OCI-LY1 (cell line): ENCODE data around the gene TBC1D8B.

ENCODE experiments used
- EZH2 ChIP-seq: fragments of 200-600 bp; sonication (generic), shearing (Covaris generic); IDR thresholded peaks from 2 replicates; pipeline ENCODE4 v1.8.0; 2017; ENCODE audit warnings: borderline replicate concordance, mixed run types, mild to moderate bottlenecking, antibody characterized with exemption, low read length, moderate library complexity, mixed read lengths
- TF ChIP-seq, protein P1 (sequence below): fragments of 200-600 bp; sonication (generic), shearing (Covaris generic); IDR thresholded peaks from 2 replicates; pipeline ENCODE4 v1.5.1; 2017; ENCODE audit warnings: mild to moderate bottlenecking, antibody characterized with exemption, low read length, moderate library complexity, mixed read lengths

DNA sequence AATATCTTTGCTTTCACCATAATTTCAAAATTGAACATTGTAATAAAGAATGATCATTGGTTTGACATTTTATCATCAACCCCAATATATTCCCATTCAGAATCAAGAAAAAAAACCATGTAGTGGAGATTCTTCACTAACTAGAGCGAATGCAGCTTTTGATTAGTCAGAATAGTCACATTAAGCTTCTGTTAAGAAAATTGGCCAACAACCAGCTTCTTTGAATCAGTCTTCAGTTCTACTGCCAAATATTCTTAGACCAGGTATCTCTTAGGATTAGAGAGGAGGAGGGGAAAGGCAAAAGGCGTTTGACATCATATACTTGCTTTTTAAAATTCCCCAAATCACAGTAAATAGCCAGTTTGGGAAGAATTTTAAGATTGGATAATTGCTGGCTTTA is 22.2 kb upstream of the TBC1D8B start:
- TF ChIP-seq, protein P1, sequence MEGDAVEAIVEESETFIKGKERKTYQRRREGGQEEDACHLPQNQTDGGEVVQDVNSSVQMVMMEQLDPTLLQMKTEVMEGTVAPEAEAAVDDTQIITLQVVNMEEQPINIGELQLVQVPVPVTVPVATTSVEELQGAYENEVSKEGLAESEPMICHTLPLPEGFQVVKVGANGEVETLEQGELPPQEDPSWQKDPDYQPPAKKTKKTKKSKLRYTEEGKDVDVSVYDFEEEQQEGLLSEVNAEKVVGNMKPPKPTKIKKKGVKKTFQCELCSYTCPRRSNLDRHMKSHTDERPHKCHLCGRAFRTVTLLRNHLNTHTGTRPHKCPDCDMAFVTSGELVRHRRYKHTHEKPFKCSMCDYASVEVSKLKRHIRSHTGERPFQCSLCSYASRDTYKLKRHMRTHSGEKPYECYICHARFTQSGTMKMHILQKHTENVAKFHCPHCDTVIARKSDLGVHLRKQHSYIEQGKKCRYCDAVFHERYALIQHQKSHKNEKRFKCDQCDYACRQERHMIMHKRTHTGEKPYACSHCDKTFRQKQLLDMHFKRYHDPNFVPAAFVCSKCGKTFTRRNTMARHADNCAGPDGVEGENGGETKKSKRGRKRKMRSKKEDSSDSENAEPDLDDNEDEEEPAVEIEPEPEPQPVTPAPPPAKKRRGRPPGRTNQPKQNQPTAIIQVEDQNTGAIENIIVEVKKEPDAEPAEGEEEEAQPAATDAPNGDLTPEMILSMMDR = no peak
- no peak for TF ChIP-seq EZH2
